Keratinocyte (primary cell): ENCODE data around the gene EMP3.

Source experiments
- CTCF ChIP-seq, 3 experiments: IDR thresholded peaks in 1 of 3; conservative IDR thresholded peaks in 1 of 3; optimal IDR thresholded peaks in 1 of 3; 2 replicates in 2 of 3; 3 replicates in 1 of 3; pipeline versions ENCODE3 to v1.5.1; 2011; ENCODE audit warnings: low read length in 3 of 3, mild to moderate bottlenecking in 3 of 3, moderate library complexity in 2 of 3, control low read depth in 1 of 3, inconsistent platforms in 1 of 3; ENCODE audit not compliant: insufficient read depth in 2 of 3; ENCODE audit errors: extremely low read depth in 1 of 3
- EZH2 ChIP-seq: IDR thresholded peaks from one replicate; pipeline ENCODE4 v1.6.1; 2012; ENCODE audit warnings: inconsistent platforms, mild to moderate bottlenecking, low read length, moderate library complexity

GRCh38 chr19:48297975-48298374, 27.4 kb upstream of the EMP3 start:
- TF ChIP-seq CTCF (optimal IDR thresholded peaks at IDR 0.05 in 1 of 3, IDR thresholded peaks at IDR 0.05 in 1 of 3, conservative IDR thresholded peaks at IDR 0.05 in 1 of 3; ENCODE audit: extremely low read depth in 1 of 3, insufficient read depth in 2 of 3, low read length in 3 of 3), result no peak
- no peak for TF ChIP-seq EZH2
